Thyroid gland (tissue), 4 donors: ENCODE data around the gene KLHDC10.

Source experiments
- CTCF ChIP-seq, 6 experiments: fragments of 200-600 bp in 3 of 6; fragments of 450-650 bp in 3 of 6; sonication (generic) in 3 of 6; IDR thresholded peaks; one replicate each; pipeline ENCODE4 v1.5.1; 2016 to 2019; ENCODE audit warnings: antibody characterized with exemption in 6 of 6, mild to moderate bottlenecking in 2 of 6, inconsistent platforms in 1 of 6, moderate library complexity in 1 of 6
- POLR2A ChIP-seq, 2 donors: fragments of 450-650 bp; IDR thresholded peaks; one replicate each; pipeline ENCODE4 v1.6.1; 2017; ENCODE audit warnings: antibody characterized with exemption in 2 of 2, mild to moderate bottlenecking in 2 of 2, moderate library complexity in 1 of 2

DNA sequence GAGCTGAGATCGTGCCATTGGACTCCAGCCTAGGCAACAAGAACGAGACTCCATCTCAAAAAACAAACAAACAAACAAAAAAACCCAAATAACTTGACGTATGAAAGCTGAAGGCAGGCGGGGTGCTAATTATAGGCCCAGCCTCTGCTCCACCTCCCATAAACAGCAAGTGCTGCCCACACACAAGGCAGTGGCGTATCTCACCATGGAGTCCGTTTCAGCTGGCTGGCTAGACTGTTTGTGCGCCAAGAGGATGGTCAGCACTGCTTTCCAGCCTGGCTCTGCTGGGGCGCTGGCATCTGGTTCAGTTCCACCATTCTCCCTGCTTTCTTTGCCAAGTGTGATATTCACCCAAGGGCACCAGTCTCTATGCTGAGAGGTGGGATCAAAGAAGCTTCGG is 48.2 kb upstream of the KLHDC10 start:
- TF ChIP-seq CTCF (IDR thresholded peaks at IDR 0.05) (no peak), POLR2A (IDR thresholded peaks at IDR 0.05) (no peak)
